KMS-11 (cell line): ENCODE results near the gene KLF9.
"Not testable (repeated sequence)": the region's sequence is repeated elsewhere in the genome, so short reads cannot be mapped to it uniquely, and the experiment has no call there.

Experiments used
- H2AFZ ChIP-seq: fragments of 200-600 bp; sonication (generic); 2 replicates; pipeline ENCODE4 v1.6.1; 2016; ENCODE audit warnings: antibody characterized with exemption, mixed run types, low read depth
- H3K27ac ChIP-seq: fragments of 200-600 bp; sonication (generic); 2 replicates; pipeline ENCODE4 v1.6.1; 2016; ENCODE audit warnings: mild to moderate bottlenecking, mixed run types
- H3K27me3 ChIP-seq: fragments of 200-600 bp; sonication (generic); 2 replicates; pipeline ENCODE4 v1.6.1; 2017; ENCODE audit warnings: mild to moderate bottlenecking, low read depth, mixed run types, moderate library complexity; ENCODE audit not compliant: insufficient read depth
- H3K36me3 ChIP-seq: fragments of 200-600 bp; sonication (generic); 2 replicates; pipeline ENCODE4 v1.6.1; 2017; ENCODE audit warnings: mild to moderate bottlenecking, mixed run types; ENCODE audit not compliant: insufficient read depth
- H3K4me1 ChIP-seq: fragments of 200-600 bp; sonication (generic); 2 replicates; pipeline ENCODE4 v1.6.1; 2016; ENCODE audit warnings: mild to moderate bottlenecking, low read depth, mixed run types; ENCODE audit not compliant: poor library complexity, severe bottlenecking
- H3K4me2 ChIP-seq: fragments of 200-600 bp; sonication (generic); 2 replicates; pipeline ENCODE4 v1.7.0; 2016; ENCODE audit warnings: mild to moderate bottlenecking, mixed run types
- H3K4me3 ChIP-seq: fragments of 200-600 bp; sonication (generic); IDR thresholded peaks from 2 replicates; pipeline ENCODE4 v1.6.1; 2017; ENCODE audit warnings: low read depth, low read length, mixed read lengths; ENCODE audit not compliant: insufficient read depth
- H3K79me2 ChIP-seq: fragments of 200-600 bp; sonication (generic); 2 replicates; pipeline ENCODE4 v1.6.1; 2016; ENCODE audit warnings: low read depth, mixed run types; ENCODE audit not compliant: insufficient read depth
- H3K9ac ChIP-seq: fragments of 200-600 bp; sonication (generic); 2 replicates; pipeline ENCODE4 v1.6.1; 2016; ENCODE audit warnings: mild to moderate bottlenecking, mixed run types
- H4K20me1 ChIP-seq: fragments of 200-600 bp; sonication (generic); 2 replicates; pipeline ENCODE4 v1.6.1; 2016; ENCODE audit warnings: mild to moderate bottlenecking, mixed run types; ENCODE audit not compliant: insufficient read depth
- TF ChIP-seq, protein P1 (sequence below): fragments of 200-600 bp; sonication (generic); conservative IDR thresholded peaks from 2 replicates; pipeline ENCODE4 v1.6.1; 2017; ENCODE audit warnings: low read depth, mild to moderate bottlenecking, antibody characterized with exemption, low read length, moderate library complexity, mixed read lengths

Gene KLF9

GRCh38 chr9:70403618-70404025, 10.8 kb downstream of the KLF9 start:
- no peaks in the 10 kb centered on the region for H3K27me3 ChIP-seq
- no peak overlapping the region for H3K9ac ChIP-seq
- H3K27ac ChIP-seq = no peak overlapping the region
- no peak overlapping the region for H3K4me2 ChIP-seq
- H3K4me3 ChIP-seq = no peak overlapping the region
- peaks cover 29% of the 10 kb centered on the region for H3K4me1 ChIP-seq
- TF ChIP-seq, protein P1, sequence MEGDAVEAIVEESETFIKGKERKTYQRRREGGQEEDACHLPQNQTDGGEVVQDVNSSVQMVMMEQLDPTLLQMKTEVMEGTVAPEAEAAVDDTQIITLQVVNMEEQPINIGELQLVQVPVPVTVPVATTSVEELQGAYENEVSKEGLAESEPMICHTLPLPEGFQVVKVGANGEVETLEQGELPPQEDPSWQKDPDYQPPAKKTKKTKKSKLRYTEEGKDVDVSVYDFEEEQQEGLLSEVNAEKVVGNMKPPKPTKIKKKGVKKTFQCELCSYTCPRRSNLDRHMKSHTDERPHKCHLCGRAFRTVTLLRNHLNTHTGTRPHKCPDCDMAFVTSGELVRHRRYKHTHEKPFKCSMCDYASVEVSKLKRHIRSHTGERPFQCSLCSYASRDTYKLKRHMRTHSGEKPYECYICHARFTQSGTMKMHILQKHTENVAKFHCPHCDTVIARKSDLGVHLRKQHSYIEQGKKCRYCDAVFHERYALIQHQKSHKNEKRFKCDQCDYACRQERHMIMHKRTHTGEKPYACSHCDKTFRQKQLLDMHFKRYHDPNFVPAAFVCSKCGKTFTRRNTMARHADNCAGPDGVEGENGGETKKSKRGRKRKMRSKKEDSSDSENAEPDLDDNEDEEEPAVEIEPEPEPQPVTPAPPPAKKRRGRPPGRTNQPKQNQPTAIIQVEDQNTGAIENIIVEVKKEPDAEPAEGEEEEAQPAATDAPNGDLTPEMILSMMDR = no peak
- peaks cover 65% of the 10 kb centered on the region; the same call in 1 of the 2 replicates for H3K79me2 ChIP-seq
- no peaks in the 10 kb centered on the region for H4K20me1 ChIP-seq
- H2AFZ ChIP-seq = no peak overlapping the region
- no peaks in the 10 kb centered on the region for H3K36me3 ChIP-seq

GRCh38 chr9:70403166-70403565, 11.3 kb downstream of the KLF9 start:
- Histone ChIP-seq H3K27me3 (no peaks in the 10 kb centered on the region), H2AFZ (no peak overlapping the region), H3K4me2 (no peak overlapping the region), H3K4me3 (no peak overlapping the region), H3K27ac (no peak overlapping the region), H3K79me2 (peaks cover 60% of the 10 kb centered on the region; the same call in 1 of the 2 replicates), H3K9ac (no peak overlapping the region), H4K20me1 (no peaks in the 10 kb centered on the region), H3K36me3 (no peaks in the 10 kb centered on the region), H3K4me1 (peaks cover 31% of the 10 kb centered on the region)
- TF ChIP-seq, protein P1 = no peak

GRCh38 chr9:70402213-70402612, 12.2 kb downstream of the KLF9 start:
- H3K4me3 ChIP-seq = no peak overlapping the region
- no peak overlapping the region for H3K4me2 ChIP-seq
- H2AFZ ChIP-seq = no peak overlapping the region
- no peak overlapping the region for H3K27ac ChIP-seq
- H3K27me3 ChIP-seq = no peaks in the 10 kb centered on the region
- H4K20me1 ChIP-seq = no peaks in the 10 kb centered on the region
- H3K4me1 ChIP-seq = peaks cover 23% of the 10 kb centered on the region
- no peaks in the 10 kb centered on the region for H3K36me3 ChIP-seq
- TF ChIP-seq, protein P1 = no peak
- H3K9ac ChIP-seq = no peak overlapping the region
- H3K79me2 ChIP-seq = peaks cover 50% of the 10 kb centered on the region; the same call in 1 of the 2 replicates

DNA sequence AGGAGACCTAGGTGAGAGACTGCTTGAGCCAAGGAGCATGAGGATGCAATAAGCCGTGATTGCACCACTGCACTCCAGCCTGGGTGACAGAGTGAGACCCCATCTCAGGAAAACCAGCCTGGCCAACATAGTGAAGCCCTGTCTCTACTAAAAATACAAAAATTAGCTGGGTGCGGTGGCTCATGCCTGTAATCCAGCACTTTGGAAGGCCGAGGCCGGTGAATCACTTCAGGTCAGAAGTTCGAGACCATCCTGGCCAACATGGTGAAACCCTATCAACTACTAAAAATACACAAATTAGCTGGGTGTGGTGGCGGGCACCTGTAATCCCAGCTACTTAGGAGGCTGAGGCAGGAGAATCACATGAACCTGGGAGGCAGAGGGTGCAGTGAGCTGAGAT, 13.2 kb downstream of the KLF9 start:
- H3K27ac ChIP-seq, H2AFZ ChIP-seq, H3K9ac ChIP-seq, H3K4me3 ChIP-seq, H3K4me2 ChIP-seq, H3K27me3 ChIP-seq, H4K20me1 ChIP-seq, H3K36me3 ChIP-seq: not testable (repeated sequence)
- H3K79me2 ChIP-seq = peaks cover 42% of the 10 kb centered on the region; the same call in 1 of the 2 replicates
- H3K4me1 ChIP-seq = peaks cover 17% of the 10 kb centered on the region

GRCh38 chr9:70400107-70400892, 14.2 kb downstream of the KLF9 start:
- no peaks in the 10 kb centered on the region for H4K20me1 ChIP-seq
- TF ChIP-seq, protein P1 = no peak
- no peak overlapping the region for H3K27ac ChIP-seq
- H3K4me2 ChIP-seq = no peak overlapping the region
- H3K4me3 ChIP-seq = no peak overlapping the region
- H3K9ac ChIP-seq = no peak overlapping the region
- H2AFZ ChIP-seq = no peak overlapping the region
- no peaks in the 10 kb centered on the region for H3K27me3 ChIP-seq
- H3K79me2 ChIP-seq = peaks cover 37% of the 10 kb centered on the region; the same call in 1 of the 2 replicates
- H3K36me3 ChIP-seq = no peaks in the 10 kb centered on the region
- peaks cover 17% of the 10 kb centered on the region for H3K4me1 ChIP-seq
